NCI-H187 treated with DMSO at 0.1 percent for 48 hours (cell line): ENCODE measurements around the gene ZNF827.

Source experiments
- DNase-seq: peaks from one replicate; lab custom pipeline; 2025; lab: John Stamatoyannopoulos, UW

Gene ZNF827, protein sequence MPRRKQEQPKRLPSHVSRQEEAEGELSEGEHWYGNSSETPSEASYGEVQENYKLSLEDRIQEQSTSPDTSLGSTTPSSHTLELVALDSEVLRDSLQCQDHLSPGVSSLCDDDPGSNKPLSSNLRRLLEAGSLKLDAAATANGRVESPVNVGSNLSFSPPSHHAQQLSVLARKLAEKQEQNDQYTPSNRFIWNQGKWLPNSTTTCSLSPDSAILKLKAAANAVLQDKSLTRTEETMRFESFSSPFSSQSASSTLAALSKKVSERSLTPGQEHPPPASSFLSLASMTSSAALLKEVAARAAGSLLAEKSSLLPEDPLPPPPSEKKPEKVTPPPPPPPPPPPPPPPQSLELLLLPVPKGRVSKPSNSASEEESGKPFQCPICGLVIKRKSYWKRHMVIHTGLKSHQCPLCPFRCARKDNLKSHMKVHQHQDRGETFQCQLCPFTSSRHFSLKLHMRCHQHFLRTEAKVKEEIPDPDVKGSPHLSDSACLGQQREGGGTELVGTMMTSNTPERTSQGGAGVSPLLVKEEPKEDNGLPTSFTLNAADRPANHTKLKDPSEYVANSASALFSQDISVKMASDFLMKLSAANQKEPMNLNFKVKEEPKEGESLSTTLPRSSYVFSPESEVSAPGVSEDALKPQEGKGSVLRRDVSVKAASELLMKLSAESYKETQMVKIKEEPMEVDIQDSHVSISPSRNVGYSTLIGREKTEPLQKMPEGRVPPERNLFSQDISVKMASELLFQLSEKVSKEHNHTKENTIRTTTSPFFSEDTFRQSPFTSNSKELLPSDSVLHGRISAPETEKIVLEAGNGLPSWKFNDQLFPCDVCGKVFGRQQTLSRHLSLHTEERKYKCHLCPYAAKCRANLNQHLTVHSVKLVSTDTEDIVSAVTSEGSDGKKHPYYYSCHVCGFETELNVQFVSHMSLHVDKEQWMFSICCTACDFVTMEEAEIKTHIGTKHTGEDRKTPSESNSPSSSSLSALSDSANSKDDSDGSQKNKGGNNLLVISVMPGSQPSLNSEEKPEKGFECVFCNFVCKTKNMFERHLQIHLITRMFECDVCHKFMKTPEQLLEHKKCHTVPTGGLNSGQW

DNA sequence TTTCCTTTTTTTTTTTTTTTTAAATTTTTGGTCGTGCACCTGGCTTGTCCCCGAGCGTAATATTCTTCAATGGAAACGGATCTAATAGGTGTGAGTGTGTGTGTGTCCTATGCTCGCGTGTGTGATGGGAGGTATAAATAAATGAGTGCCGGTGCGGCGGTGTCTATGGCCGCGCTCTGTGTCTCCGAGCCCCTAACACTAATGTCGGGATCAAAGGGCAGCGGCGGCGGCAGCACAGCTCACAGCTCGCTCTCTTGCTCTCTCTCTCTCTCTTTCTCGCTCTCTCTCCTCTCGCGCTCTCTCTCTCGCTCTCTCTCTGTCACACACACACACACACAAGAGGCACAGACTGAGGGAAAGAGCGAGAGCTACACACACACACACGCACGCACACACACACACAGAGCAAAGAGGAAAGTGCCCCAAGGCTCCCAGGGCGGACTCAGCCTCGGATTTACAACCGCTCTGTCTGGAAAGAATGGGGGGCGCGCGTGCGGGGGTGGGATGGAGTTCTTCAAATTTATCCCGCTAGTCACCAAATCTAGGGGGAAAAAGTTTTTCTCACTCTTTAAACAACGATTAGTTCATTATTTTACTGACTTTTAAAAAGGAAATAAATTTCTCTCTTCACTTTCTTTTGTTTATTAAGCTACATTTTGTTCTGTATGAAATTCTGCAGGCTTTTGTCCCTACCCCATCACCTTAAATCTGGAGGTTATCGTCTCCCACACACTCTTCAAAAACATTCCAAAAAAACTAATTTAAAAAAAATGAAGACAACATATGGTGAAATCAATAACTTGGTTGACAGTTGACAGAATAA is at the start of gene ZNF827:
ZNF827 (minus strand) TSS at position 206 of the 823 bp plus-strand sequence. CDS start 416 bp downstream, outside the sequence.
- no peak for DNase-seq

DNA sequence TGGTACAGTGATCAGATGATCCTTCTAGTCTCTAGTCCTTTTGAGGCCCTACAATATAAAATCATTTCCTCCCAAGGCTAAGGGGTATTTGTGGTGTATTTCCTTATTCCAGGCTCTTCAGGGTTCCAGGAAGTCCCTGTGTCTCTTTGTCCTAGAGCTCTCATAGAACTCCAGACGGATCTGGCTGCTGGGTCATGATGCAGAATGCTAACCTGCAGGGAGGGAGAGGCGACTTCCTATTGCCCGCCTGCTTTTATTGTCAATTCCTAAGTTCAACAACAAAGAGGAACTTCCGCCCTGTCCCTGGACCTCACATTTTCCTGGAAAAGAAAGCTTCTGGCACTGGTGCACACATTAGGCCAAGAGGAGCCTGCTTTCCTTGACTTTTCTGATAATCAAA is 45.9 kb upstream of the ZNF827 start:
- DNase-seq, result no peak

DNA sequence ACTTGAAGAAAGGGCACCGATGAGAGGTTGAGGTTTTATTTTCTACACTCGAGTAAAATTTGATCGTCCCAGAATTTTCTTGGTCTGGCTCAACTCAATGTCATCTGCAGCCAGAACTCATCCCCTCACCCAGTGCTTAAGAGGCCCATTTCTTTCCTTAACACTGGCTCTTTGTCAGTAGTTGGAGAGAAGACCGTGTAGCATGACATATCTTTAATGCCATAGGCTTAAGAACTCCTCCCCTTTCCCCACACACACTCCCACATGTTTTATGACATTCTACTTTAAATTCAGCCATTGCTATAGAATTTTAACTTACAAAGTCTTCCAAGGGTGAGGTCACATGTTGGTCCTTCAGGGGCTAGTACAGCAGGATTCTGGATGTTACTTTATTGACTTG is 44.2 kb upstream of the ZNF827 start:
- no peak for DNase-seq

DNA sequence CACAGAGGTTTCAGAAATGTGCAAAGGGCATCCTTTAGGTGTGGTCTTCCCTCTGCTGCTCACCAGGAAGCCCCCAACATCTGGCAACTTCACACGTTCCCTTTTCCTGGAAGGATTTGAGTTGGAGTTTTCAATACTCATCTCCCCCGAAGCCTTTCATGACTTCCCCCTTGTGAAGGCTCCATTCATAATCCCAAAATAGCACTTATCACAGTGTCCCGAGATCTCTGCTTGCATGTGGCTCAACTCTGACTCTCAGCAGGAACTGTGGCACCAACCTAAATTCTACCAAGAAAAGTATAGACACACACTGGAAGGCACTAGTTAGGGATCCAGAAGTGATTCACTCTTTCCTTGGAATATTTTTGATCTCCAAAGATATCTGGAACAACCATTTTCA is 40.5 kb upstream of the ZNF827 start:
- DNase-seq, result no peak

DNA sequence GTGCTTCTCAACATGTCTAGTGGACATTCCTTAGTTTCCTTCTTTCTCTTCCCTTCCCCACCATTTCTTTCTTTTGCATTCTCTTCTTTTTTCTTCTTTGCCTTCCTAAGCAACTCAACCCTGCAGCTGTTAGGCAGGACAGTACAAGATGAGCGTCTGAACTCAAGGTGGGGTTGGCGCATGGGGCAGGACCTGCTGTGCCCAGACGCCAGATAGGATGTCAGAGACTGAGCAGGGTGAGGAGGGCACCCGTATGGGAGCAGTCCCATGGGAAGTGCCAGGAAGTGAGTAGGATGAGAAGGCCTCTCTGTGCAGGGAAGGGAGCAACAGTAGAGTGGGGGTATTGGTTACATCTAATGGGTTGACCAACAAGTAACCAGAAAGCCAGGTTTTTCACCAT is 38.1 kb upstream of the ZNF827 start:
- no peak for DNase-seq

DNA sequence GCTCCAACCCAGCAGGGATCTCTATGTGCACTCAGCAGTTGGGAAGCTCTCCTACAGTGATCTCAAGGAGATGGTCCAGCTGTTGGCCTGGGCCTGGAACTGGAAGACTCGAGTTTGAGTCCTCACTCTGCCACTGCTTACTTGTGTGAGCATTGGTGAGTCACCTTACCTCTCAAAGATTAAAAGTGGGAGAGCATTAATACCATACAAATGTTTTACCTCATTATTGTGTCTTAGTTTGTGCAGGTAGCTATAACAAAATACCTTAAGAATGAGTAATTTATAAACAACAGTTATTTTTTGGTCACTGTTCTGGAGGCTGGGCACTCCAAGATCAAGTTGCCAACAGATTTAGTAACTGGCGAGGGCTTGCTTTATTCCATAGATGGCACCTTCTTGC is 21.4 kb upstream of the ZNF827 start:
- no peak for DNase-seq

DNA sequence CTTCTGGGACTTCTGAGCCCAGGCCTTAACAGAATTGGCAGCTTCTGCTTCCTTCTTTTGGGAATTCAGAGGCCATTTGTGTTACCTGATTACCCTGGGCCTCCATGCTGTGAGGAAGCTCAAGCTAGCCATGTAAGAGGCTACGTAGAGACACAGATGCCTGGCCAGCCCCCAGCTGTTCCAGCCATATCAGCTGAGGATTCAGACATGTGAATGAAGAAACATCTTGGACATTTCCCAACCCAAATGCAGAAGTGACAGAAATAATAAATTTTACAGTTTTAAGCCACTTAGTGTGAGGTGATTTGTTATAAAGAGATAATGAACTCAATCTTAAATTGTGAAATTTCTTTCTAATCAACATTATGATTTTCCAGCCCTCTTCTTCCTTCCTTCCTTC is 18.7 kb upstream of the ZNF827 start:
- no peak for DNase-seq

DNA sequence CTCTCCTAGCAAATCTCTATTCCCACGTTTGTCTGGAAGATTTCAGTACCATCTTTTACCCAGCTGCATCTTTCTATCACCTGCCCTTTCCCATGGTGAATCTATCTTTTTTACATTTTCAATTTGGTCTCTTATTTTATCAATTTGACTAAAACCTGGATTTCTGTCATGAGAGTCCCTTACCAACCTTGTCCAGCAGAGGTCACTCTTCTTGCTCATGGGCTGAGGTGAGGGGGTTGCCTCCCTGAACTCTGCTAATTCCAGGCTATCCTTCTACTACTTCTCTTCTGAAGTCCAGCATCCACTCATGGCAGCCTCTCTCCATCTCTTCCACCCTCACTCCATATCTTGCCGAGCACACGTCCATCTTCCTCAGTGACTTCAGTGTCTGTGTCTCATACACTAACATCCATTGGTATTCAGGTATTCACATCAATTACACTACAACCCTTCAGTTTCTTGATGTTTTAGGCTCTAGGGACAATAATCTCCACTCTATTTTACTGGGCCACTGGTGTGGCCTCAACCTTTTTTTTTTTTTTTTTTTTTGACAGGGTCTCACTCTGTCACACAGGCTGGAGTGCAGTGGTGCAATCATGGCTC is 17.8 kb upstream of the ZNF827 start:
- no peak for DNase-seq

DNA sequence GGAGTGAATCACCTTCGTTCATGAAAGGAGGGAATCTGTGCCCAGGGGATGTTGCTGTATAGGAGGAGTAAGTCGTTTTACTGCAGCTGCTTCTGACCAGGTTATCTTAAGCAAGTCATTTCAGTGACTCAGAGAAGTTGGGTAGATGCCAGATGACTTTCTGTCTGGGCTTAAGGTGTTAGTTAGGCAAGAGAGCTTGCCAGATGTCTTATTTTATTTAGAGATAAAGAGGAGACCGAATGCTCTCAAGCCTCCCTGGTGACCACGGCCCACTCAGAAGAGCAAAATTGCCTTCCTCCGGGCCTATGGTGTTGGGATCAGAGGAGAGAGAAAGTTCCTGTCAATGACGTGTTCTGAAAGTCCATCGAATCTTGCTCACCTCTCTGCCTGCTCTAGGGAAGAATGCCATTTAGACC is 16.3 kb upstream of the ZNF827 start:
- no peak for DNase-seq

DNA sequence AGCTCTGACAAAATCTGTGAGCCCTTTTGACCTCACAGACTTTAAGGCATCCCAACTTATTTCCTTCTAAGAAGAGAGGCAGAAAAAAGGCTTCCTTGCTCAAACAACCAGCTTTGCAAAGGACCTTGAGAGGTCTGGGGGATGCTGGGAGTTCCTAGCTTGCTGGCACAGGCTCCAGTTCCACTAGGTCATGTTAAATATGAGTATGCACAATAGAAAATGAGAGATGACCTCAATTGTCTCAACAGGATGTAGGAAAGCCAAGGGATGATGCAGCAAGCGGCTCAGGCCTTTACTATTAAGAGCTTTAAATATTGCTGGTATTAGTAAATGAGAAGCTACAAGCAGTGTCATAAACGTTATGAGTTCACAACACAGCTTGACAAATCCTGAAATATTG is 13.3 kb upstream of the ZNF827 start:
- no peak for DNase-seq

DNA sequence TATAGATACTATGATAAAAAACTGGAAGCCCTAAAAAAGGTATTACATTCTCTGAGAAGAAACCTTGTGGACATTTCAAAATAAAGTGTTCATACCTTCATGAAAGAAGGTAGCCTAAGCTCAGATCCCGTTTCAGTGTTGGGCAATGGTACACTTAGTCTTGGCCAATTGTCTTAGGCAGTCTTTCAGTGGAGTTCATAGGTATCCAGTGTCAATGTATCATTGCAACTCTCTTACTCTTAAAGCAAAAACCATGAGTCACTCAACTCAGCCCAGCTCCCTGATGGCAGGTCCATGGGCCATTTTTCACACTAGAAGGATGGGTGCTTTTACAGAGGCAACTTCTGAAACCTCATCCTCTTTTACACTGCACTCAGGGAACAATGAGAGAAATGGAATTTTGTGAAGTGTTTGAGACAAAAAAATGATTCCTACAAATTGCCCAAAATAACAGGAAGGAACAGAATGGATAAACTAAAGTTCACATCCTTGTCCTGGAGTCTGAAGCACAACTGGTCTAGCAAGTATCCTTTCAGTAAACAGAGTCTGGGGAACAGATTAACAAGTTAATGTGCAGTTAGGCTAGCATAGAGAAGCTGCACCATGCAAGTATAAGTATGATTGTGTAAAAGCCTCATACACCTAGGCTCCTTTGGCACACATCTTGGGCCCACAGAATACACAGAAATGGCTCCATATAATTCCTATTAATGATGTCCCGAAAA is 7.0 kb upstream of the ZNF827 start:
- DNase-seq, result no peak

DNA sequence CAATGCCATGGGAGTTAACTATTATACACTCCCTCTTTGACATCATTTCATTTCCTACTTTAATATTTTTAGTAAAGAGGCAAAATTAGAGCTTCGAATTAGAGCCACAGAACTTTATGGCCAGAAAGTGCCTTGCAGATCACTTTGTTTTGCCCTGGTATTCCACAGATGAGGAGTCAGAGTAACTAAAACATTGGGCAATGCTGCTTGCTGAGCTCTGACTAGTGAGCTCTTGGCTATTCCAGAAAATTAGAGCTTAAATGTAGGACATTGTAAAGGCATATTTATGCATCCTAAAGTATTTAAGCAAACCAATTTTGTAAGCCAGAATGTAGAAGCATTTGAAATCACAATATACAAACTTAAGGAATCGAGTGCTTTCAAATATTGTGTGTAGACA is 6.3 kb upstream of the ZNF827 start:
- DNase-seq, result no peak

DNA sequence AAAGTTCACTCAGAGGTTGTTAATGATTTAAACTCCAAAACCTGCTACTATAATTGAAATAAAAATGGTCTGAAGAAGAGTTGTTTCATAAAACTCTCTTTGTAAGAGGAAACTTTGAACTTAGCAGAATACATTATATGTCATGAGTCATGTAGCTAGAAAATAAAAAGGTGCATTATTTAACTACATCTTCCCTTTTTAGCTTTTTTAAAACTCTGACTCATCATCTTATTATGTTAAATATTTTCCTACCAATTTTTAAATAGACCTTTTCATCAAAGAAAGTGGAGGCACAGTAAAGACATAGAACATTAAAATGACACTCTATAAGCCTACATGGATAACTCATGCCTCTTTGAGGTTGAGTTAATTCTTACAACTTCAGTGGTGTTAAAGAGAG is 1.2 kb upstream of the ZNF827 start:
- DNase-seq, result no peak

DNA sequence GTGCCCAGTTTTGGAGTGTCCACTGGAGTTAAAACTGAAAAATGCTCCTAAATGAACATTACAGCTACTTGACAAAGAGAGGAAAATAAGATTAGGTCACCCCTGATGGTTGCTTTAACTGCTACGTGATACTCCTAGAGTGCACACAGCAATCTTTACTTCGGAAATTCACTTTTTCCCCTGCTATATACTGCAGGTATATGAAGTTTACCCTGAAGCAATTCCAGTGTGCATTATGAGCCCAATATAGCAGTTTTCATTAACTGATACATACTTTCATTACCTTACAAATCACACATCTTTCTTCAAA is 773 bp upstream of the ZNF827 start:
- DNase-seq, result no peak

DNA sequence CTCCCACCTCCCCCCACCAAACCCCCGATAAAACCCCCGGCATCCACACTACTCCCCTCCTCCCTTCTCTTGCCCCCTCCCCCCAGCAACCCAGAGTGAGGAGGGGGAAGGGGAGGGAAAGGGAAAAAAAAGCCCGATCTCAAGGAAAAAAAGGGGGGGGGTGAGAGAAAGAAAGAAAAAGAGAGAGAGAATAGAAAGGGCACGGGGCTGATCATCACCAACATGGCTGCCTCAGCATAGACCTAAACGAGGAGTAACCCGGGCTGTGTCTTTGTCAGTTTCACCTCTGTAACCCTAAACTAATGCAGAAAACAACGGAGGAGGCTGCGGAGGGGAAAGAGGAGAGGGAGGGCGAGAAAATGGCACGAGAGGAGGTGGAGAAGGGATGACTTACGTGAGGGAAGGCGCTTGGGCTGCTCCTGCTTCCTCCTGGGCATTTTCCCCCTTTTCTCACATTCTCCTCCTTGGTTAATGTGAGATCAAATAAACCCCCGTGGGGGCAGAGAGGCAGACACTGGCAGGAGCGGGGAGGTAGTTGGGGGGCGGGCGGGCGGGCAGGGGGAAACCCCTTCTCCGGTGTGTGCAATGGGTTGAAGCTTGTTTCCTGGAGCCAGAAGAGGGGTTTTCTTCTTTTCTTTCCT is 532 bp downstream of the ZNF827 start:
- no peak for DNase-seq

DNA sequence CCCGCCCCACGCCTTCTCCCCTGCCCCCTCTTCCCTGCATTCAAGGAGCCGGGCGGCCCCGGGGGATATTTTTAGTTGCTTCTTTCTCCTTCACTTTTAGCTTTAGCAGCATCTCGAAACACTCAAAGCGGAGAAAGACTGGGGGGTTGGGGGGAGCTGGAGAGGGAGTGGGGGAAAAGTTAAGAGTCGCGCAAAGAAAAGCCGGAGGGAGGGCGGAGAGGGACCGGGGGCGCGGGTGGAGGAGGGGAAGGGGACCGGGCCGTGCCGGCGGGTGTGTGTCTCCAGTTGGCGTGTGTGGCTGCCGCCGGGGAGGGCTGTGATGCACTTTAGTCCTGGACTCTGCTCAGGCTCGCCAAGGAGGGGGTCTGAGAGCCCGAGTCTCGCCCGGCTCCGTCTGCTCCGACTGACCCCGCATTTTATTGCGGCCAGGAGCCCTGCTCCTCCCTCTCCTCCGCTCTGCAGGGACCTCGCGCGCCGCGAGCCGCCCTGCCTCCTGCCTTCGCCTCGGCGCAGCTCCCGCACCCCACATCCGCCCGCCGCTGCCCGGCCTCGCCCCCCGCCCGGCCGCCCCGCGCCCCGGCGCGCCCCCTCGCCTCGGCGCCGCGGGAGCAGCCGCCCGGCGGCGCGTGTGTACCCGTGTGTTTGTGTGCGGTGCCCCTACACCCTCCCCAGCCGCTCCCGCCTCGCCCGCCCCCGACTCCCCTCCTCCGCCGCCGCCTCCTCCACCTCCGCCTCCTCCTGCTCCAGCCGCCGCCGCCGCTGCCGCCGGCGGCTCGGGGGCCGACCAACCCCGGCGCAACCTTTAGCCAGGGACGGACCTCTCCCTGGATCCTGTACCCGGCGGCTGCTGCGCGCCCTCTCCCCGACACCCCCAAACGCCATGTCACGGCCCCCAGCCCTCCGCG is 1.4 kb downstream of the ZNF827 start:
- no peak for DNase-seq

DNA sequence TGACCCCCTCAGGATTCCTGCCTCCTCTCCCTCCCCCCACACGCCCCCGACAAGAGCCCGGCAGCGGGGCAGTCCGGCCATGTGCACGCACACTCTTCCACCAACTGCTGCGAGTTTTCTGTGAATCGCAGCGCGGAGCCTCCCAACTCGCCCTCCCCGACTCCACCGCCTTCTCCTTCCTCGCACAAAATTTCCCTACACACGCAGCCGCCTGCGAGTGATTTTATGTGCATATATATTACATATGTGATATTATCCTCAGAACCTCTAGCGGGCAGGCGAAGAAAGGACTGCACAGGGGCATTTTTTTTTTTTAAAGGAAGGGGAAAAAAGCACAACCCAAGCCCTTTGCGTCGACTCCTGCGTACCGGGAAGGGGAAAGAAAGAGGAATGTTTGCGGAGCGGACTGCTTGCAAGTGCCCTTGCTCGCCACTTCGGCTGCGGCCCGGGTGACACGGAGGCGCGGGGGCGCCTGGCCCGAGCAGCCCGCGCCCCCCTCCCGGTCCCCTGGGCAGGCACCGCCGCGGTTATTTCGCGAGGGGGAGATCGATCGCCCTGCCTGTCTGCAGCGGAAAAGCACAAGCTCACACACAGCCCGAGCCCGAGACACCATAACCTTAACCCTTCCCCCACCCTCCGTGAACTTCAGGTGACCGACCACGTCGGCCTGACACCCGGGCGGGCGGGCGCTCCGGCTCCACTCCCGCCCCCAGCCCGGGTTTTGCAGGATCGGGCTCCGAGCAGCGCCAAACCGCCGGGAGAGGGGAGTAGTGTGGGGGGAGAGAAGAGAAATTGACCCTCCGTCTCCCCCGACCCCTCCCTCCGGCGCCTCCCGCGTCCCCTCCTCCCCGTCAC is 2.3 kb downstream of the ZNF827 start:
- peak; percentile 14 for DNase-seq
